HEK293 (cell line): Measurements from ENCODE around the gene WTIP.
A peak's percentile ranks its signal among the peaks of the same experiment; 100 is the strongest.

Source experiments
- CTCF ChIP-seq: fragments of 450-650 bp; formaldehyde crosslinking; IDR thresholded peaks from 2 replicates; pipeline ENCODE4 v1.5.1; 2016; ENCODE audit warnings: missing biosample characterization, missing genetic modification characterization
- GLIS1 ChIP-seq: fragments of 450-650 bp; formaldehyde crosslinking; IDR thresholded peaks from 2 replicates; pipeline ENCODE4 v1.5.1; 2016; ENCODE audit warnings: missing biosample characterization, missing genetic modification characterization
- HOXA7 ChIP-seq: sonication (generic); formaldehyde crosslinking; IDR thresholded peaks from 2 replicates; pipeline ENCODE4 v1.8.1; 2022; ENCODE audit warnings: missing genetic modification reagents, borderline replicate concordance
- KLF17 ChIP-seq: fragments of 450-650 bp; formaldehyde crosslinking; IDR thresholded peaks from 2 replicates; pipeline ENCODE4 v1.5.1; 2016; ENCODE audit warnings: missing biosample characterization, missing genetic modification characterization
- REST ChIP-seq: fragments of 450-650 bp; formaldehyde crosslinking; IDR thresholded peaks from 2 replicates; pipeline ENCODE4 v1.5.1; 2016; ENCODE audit warnings: missing biosample characterization, missing genetic modification characterization
- ZNF223 ChIP-seq: fragments of 450-650 bp; formaldehyde crosslinking; IDR thresholded peaks from 2 replicates; pipeline ENCODE4 v1.5.1; 2016; ENCODE audit warnings: missing biosample characterization, missing genetic modification characterization
- ZNF280D ChIP-seq: fragments of 450-650 bp; formaldehyde crosslinking; IDR thresholded peaks from 2 replicates; pipeline ENCODE4 v1.5.1; 2016; ENCODE audit warnings: missing biosample characterization, missing genetic modification characterization
- ZNF362 ChIP-seq: fragments of 450-650 bp; formaldehyde crosslinking; IDR thresholded peaks from 2 replicates; pipeline ENCODE4 v1.5.1; 2016; ENCODE audit warnings: missing biosample characterization, missing genetic modification characterization
- ZNF391 ChIP-seq: fragments of 450-650 bp; formaldehyde crosslinking; IDR thresholded peaks from 2 replicates; pipeline ENCODE4 v1.5.1; 2016; ENCODE audit warnings: low read depth, missing biosample characterization, missing genetic modification characterization, borderline replicate concordance
- ZNF398 ChIP-seq: fragments of 450-650 bp; formaldehyde crosslinking; IDR thresholded peaks from 2 replicates; pipeline ENCODE4 v1.5.1; 2017; ENCODE audit warnings: missing biosample characterization, missing genetic modification characterization
- ZNF423 ChIP-seq: fragments of 450-650 bp; formaldehyde crosslinking; IDR thresholded peaks from 2 replicates; pipeline ENCODE4 v1.5.1; 2016; ENCODE audit warnings: missing biosample characterization, missing genetic modification characterization
- ZNF596 ChIP-seq: fragments of 450-650 bp; IDR thresholded peaks from 2 replicates; pipeline ENCODE4 v1.5.0; 2018; ENCODE audit warnings: missing biosample characterization, mild to moderate bottlenecking, missing genetic modification characterization, moderate library complexity
- ZNF639 ChIP-seq: fragments of 450-650 bp; formaldehyde crosslinking; IDR thresholded peaks from 2 replicates; pipeline ENCODE4 v1.5.1; 2016; ENCODE audit warnings: missing biosample characterization, missing genetic modification characterization
- ZNF692 ChIP-seq: fragments of 450-650 bp; formaldehyde crosslinking; IDR thresholded peaks from 2 replicates; pipeline ENCODE4 v1.5.1; 2016; ENCODE audit warnings: missing biosample characterization, missing genetic modification characterization
- ZNF76 ChIP-seq: fragments of 450-650 bp; formaldehyde crosslinking; IDR thresholded peaks from 2 replicates; pipeline ENCODE4; 2016; ENCODE audit warnings: low read depth, missing biosample characterization, missing genetic modification characterization, borderline replicate concordance
- ZNF777 ChIP-seq: fragments of 450-650 bp; formaldehyde crosslinking; IDR thresholded peaks from 2 replicates; pipeline ENCODE4 v1.5.1; 2017; ENCODE audit warnings: missing biosample characterization, missing genetic modification characterization, borderline replicate concordance
- ZSCAN30 ChIP-seq: fragments of 450-650 bp; IDR thresholded peaks from 2 replicates; pipeline ENCODE4 v1.5.1; 2018; ENCODE audit warnings: missing biosample characterization, mild to moderate bottlenecking, missing genetic modification characterization, moderate library complexity

WTIP gene

GRCh38 chr19:34482380-34483250 lies 1.1 kb downstream of the WTIP start (continued):
- TF ChIP-seq ZNF398 (tag by site-specific recombination): peak; percentile 40
- TF ChIP-seq CTCF: peak; percentile 31; the same call in 1 of the 2 replicates
- peak; percentile 60; the same call in 1 of the 2 replicates for TF ChIP-seq KLF17 (tag by site-specific recombination)
- TF ChIP-seq REST (tag by site-specific recombination): peak; percentile 34; the same call in 1 of the 2 replicates
- peak; percentile 41; the same call in 1 of the 2 replicates for TF ChIP-seq ZSCAN30
- TF ChIP-seq ZNF423 (tag by site-specific recombination): peak; percentile 73
- TF ChIP-seq GLIS1 (tag by site-specific recombination): peak; percentile 66
- peak; percentile 46; the same call in 1 of the 2 replicates for TF ChIP-seq ZNF223
- no peak for TF ChIP-seq ZNF76
- TF ChIP-seq ZNF692 (tag by site-specific recombination): peak; percentile 61; the same call in 1 of the 2 replicates
- TF ChIP-seq ZNF362 (tag by site-specific recombination): peak; percentile 95
- TF ChIP-seq ZNF596 (tag by site-specific recombination): 0 out of 2 replicates have a peak, but pooled peaks have one; percentile 20
- no peak for TF ChIP-seq ZNF280D
- peak; percentile 48; the same call in 1 of the 2 replicates for TF ChIP-seq ZNF777 (tag by site-specific recombination)
- TF ChIP-seq ZNF391 (tag by site-specific recombination): 0 out of 2 replicates have a peak, but pooled peaks have one; percentile 19
- 0 out of 2 replicates have a peak, but pooled peaks have one; percentile 31 for TF ChIP-seq HOXA7 (CRISPR knock-in tag)
- TF ChIP-seq ZNF639 (tag by site-specific recombination): no peak
